ENCODE measurements around the gene PADI1. TPM values are rescaled to one million over a fixed set of nuclear protein-coding genes. Genes with fewer than 3 reads are reported as not detected.

PADI1 gene
- polyA plus RNA-seq, 1 donor: 0.47 TPM

GRCh38 chr1:17183388-17184160, 21.4 kb upstream of the PADI1 start:
- no peak for DNase-seq (ENCODE audit: low read depth)

- DNase-seq (ENCODE audit: low read depth): no peak
Measured at GRCh38 chr1:17184161-17184665, 20.7 kb upstream of the PADI1 start.

DNA sequence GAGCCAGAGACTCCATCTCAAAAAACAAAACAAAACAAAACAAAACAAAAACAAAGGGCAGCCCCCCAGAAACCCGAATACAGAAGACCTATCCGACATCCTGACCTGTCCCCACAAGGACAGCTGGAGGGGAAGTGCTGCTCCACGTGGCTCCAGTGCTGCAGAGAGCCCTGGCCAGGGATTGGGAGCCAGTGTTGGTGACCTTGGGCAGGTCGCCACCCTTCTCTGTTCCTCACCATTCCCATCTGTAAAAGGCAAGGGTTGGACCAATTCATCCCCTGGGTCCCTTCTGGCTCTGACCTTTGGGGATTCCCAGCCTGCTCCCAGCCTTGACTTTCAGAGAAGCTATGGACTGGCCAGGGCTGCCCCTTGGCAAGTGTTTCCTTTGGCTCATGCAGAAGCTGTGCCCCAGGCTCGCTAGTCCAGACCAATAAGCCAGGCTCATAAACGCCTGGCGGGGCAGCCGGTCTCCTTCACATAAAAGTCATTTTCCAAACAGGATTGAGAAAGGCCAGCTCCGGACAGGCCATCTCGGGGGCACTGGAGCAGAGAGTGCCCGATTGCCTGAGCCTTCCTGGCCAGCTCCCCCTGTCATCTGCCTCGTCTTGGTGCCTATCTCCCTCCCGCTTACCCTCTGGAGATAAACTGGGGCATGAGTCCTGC, 20.0 kb upstream of the PADI1 start:
- no peak for DNase-seq (ENCODE audit: low read depth)

DNA sequence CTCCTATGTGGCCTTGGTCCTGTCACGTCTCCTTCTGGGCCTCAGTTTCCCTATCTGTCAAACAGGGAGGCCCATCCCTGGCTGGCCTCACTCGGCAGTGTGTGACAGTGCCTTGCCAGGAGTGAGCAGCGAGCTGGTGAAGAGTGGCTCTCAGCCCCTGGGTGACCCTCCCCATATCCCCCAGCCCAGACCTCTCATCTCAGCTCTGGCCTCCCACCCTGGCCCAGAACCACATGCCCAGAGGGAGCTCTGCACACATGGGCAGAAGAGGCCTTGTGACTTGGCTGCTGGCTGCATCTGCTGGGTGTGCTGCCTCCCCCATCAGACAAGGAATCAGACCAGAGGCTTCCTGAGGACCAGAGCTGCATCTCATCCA, 19.5 kb upstream of the PADI1 start:
- no peak for DNase-seq (ENCODE audit: low read depth)

DNA sequence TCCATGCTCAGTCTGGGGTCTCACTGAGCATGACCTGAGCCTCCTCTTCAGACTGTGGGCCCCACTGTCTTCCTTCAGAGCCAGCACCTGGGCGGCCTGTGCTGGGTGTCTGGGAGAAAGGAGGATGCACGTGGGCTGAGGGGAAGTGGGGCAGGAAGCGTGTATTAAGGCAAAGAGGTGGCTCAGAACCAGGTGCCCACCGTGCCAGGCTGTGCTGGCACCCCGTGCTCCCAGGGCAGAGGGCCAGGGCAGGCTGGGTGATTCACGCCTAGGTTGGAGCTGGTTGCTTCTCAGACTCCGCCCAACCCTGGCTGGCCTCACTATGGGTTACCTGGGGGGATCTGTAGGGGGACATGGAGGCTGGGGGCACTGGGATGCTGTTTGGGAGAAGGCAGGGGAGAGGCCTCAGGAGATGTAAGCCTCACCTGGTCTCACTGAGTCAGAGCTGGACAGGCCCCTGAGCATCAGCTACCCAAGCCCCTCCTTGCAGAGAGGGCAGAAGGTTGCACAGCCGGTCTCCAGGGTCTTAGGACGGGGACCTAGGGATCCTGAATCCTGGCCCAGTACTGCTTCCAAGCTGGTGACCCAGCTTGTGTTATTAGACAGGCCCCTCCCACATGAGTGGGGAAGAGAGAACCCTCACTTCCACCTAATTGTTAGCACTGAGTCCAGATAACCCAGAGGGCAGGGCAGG, 18.6 kb upstream of the PADI1 start:
- DNase-seq (ENCODE audit: low read depth): no peak

DNA sequence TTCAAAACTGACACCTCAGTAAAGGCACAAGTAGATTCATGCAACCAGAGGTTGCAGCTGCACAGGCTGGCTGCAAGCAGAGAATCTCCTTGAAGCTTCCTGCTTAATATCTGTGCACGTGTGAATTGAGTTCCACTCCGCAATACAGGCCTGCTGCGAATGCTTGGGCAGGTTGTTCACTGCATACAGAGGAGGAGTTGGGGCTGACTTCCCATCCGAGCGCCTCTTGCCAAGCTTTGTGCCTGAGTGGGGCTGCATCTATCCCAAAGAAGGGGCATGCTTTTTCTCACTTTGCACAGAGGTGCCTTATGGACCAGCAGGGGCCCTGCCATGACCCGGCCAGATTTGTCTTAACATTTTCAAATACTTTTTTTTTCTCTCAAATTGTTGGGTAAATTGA, 17.9 kb upstream of the PADI1 start:
- DNase-seq (ENCODE audit: low read depth): no peak

DNA sequence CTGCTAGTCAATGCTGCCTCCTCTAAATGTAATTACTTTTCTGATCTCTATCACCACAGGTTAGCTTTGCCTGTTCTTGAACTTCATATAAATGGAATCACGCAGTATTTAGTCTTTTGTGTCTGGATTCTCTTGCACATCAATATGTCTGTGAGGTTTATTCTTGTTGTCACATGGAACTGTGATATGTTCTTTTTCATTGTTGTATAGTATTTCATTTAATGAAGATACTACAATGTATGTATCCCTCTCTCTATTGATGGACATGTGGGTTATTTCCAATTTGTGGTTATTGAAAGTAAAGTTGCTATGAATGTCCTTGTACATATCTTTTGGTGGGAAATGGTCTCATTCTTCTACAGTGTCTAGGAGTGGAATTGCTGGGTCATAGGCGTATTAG, 16.7 kb upstream of the PADI1 start:
- no peak for DNase-seq (ENCODE audit: low read depth)

GRCh38 chr1:17188889-17189631, 15.9 kb upstream of the PADI1 start:
- no peak for DNase-seq (ENCODE audit: low read depth)

DNA sequence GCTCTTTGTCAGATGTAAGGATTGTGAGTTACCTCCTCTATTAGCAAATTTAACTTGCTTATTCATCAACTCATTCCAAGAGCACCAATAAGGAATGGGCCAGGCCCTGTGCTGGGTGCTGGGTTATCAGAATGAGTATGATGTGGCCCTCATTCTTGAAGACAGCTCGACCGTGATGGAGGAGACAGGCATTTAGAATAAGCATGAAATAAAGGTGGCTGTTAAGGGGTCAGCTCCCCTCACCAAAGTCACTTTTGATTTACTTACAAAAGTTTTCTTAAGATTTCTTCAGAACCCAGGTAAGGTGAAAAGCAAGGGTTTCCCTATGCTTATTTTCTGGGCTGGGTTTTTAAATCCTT, 15.3 kb upstream of the PADI1 start:
- DNase-seq (ENCODE audit: low read depth): no peak

DNA sequence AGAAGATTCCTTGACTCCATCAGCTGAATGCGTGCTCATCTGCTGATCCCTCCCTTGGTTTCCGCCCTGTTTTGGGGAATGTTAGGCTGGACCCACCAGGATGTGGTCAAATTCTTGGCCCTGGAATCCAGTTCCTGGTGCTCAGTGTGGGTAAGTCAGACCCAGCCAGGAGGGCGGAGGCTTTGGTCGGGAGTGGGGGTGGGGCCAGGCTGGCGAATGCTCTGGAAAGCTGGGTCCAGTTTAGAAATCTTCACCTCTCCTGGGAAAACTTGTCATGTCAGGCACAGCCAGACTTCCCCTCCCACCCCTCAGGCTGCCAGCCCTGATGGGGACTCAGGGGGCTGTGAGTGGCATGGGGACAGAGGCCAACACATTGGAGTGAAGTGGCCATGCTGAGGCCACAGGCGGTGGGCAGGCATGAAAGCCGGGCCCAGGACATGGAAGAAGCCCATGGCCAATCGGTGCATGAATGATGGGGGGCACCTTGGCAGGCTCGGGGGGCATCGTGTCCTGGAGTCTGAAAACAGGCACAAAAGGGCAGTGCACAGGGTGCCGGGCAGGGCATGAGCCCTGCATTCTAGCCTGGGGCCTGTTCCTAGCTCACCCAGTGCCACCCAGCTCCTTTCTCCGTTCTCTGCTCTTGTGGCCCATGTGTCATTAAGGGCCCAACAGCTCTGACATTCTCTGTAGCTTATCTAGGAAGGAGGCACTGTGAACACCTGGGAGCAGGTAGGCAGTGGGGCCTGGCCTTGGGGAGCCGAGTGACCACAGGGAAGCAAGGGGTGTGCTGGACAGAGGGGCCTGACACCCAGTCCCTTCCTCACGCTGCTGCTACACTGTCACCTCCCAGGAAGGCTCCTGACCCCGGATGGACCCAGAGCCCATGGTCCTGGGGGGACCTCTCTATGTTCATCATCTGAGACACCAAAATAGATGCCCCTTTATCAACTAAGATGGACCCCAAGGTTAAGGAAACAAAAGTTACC, 14.6 kb upstream of the PADI1 start:
- DNase-seq (ENCODE audit: low read depth): no peak

DNA sequence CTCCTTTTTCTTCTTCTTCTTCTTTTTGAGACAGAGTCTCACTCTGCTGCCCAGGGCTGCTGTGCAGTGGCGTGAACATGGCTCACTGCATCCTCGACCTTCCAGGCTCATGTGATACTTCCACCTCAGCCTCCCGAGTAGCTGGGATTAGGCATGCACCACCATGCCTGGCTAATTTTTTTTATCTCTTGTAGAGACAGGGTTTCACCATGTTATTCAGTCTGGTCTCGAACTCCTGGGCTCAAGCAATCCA, 13.0 kb upstream of the PADI1 start:
- DNase-seq (ENCODE audit: low read depth): no peak

DNA sequence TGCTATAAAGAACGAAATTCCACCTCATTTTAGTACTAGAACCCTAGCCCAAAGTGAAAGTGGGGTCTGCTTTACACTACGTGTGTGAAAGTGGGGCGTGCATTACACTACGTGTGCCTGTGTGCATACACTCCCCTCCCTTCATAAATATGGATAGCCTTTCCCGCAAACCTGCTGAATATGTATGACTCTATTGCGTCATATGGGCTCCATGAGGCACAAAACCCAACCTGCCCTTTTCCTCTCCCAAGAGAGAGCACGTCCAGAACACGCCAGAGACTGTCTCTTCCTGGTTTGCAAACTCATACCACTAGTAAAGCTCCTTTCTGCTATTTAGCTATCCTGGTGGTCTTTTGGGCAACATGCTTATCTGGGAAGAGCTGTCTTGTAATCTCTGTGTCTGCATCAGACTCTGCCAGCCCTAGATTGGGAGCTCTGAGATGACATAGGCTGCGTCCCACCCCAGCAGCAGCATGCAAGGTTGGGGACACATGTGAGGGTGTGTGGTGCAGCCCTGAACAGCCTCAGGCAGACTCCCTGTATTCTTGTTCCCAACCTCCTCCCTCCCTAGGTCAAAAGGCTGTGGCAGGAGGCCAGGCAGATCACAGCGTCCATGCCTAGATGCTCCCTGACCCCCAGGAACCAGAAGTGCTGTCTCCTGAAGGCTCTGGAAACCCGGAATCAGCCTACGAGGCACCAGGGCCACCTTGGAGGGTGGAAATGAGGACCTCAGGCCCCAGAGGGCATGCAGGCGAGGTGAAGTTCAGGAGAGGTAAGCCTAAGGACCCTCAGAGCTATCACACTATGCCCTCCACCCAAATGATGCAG, 12.3 kb upstream of the PADI1 start:
- no peak for DNase-seq (ENCODE audit: low read depth)

DNA sequence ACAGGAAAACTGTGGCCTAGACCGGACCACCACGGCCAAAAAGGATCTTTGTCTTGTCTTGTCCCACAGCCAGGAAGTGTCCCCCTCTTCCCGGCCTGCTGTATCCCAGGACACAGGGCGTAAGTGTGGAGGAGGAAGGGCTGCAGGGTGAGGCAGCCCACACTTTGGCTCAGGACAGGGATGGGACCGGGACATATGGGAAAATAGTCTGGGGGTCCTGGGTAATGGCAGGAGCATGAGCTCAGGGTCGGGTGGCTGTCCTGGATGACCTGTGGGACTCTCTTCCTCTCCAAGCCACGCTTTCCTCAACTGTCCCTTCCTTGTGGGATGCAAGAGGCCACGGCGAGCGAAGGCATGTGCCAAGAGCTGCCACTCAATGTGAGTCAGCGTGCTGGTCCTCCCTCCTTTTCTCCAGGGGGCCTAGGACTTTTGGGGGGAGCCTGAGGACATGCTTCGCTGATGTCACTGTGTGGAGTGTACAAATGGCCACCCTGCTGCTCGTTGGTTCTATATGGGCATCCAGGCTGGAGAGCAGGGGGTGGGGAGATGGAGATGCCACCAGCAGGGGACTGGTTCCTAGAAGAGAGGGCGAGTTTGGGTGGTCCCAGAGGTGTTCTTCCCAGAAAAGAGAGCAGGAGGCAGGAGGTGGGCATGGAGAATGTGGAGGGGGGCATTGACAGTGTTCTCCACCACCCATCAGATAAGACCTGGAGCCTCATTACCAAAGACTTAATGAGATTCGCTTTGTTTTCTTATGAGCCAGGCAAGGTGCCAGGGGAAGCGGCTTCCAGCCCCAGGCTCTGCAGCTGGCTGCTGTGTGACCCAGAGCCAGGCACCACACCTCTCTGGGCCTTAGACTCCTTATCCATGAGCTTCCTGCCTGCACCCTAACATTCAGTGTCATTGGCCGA, 11.5 kb upstream of the PADI1 start:
- no peak for DNase-seq (ENCODE audit: low read depth)

GRCh38 chr1:17194133-17194475, 10.8 kb upstream of the PADI1 start:
- no peak for DNase-seq (ENCODE audit: low read depth)

- no peak for DNase-seq (ENCODE audit: low read depth)
Measured at GRCh38 chr1:17194615-17195528, 10.1 kb upstream of the PADI1 start.

DNA sequence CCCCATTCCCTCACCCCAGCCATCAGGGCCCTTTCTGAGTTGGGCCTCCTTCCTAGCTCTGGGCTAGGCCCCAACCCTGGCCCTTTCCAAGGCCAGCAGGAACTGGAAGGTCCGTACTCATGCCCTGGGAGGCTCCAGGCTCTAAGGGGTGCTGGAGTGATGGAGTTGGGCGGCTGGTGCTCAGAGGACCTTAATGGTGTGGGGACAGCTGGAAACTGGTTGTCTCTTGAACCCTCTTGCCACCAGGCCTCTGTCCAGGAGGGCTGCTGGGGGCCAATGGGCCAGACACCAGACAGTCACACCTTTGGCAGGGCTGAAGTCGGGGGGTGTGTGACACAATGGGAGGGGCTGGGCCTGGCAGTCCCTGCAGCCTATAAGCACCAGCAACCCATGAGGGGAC, 9.2 kb upstream of the PADI1 start:
- no peak for DNase-seq (ENCODE audit: low read depth)

DNA sequence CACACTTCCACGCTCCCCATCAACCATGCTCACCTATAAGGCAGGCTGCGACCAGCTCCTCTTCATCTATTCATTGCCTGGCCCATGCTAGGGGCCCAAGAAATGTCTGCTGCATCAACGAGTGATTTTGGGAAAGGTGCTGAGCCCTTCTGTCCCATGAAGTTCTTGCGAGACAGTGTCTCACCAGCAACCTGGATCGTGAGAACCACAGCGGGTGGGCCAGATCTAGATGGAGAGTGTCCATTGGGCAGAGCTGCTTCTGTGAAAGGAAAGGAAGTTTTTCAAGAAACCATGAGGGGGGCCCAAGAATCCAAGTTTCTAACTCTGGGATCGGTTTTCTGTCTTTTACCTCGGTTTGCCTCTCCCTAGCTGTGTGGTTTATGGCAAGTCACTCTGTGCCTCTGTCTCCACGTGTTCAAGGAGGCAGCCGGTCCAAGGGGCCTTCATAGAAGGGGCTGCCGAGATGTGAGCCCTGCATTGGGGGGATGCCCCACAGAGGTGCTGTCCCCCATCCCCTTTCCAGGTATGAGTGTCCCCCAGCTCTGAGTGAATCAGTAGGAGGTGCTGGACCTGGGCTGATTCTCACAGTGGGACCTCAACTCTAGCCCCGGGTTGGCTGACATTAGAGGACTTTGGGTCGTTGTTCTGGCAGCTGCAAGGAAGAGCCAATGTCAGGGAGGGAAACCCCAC, 8.3 kb upstream of the PADI1 start:
- no peak for DNase-seq (ENCODE audit: low read depth)

- DNase-seq (ENCODE audit: low read depth): no peak
Measured at GRCh38 chr1:17197696-17198095, 7.2 kb upstream of the PADI1 start.
